GM12872 (cell line): Measurements from ENCODE around the gene BMX.

Experiments used
- TF ChIP-seq, protein P1 (sequence below): IDR thresholded peaks from 3 replicates; pipeline ENCODE4 v1.5.1; 2011; ENCODE audit warnings: low read depth, mild to moderate bottlenecking, low read length, moderate library complexity; ENCODE audit not compliant: insufficient read depth

The BMX gene

DNA sequence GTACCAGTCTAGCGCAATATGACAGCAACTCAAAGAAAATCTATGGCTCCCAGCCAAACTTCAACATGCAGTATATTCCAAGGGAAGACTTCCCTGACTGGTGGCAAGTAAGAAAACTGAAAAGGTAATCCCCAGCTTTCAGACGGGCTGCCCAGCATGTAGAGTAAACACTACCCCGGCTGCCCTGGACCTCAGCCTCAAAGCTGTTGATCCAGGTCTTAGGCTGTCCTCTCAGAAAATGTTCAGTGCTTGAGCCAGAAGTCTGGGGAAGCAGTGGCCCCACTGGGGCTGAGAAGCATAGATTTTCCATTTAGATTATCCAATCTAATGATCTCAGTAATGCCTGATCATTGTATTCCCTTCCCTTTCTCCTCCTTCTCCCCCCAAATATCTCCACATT lies 21.9 kb downstream of the BMX start:
- TF ChIP-seq, protein P1, sequence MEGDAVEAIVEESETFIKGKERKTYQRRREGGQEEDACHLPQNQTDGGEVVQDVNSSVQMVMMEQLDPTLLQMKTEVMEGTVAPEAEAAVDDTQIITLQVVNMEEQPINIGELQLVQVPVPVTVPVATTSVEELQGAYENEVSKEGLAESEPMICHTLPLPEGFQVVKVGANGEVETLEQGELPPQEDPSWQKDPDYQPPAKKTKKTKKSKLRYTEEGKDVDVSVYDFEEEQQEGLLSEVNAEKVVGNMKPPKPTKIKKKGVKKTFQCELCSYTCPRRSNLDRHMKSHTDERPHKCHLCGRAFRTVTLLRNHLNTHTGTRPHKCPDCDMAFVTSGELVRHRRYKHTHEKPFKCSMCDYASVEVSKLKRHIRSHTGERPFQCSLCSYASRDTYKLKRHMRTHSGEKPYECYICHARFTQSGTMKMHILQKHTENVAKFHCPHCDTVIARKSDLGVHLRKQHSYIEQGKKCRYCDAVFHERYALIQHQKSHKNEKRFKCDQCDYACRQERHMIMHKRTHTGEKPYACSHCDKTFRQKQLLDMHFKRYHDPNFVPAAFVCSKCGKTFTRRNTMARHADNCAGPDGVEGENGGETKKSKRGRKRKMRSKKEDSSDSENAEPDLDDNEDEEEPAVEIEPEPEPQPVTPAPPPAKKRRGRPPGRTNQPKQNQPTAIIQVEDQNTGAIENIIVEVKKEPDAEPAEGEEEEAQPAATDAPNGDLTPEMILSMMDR: no peak

DNA sequence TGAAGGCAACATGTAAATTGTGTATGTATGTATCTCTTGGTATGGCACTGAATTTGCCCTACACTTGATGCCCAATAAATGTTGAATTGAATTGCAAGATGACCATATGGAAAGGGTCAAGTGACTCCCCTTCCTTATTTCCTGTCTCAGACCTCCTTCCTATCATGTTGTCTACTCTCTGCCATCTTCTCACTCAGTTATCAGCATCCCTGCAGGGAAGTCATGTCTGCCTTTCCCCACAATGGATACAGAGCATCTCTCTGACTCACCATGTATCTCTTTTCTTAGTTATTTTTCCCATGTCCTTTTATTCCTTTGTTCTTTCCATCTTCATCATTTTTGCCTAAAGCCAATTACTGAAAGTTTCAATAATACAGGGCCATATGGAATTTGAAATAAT lies 22.5 kb downstream of the BMX start:
- TF ChIP-seq, protein P1: no peak

GRCh38 chrX:15524417-15524816 lies 23.8 kb downstream of the BMX start:
- TF ChIP-seq, protein P1: no peak

GRCh38 chrX:15525664-15526416 lies 25.2 kb downstream of the BMX start:
- TF ChIP-seq, protein P1: no peak

DNA sequence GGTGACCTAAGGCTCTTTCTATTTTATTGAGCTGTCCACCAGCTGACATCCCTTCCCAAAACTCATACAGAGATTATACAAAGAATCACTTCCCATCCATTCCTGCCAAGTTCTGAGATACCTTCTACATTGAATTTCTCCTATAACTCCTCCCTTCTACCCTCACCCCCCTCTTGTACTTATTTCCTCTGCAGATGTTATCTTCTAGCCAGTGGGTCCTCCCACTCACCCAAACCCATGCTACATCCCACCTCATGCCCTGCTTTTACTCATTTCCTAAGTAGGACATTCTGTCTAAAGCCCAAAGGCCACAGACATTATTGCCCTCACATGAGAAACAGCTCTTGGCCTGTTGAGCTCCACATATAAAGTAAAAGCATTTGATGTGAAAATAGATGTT lies 28.6 kb downstream of the BMX start:
- TF ChIP-seq, protein P1: no peak

DNA sequence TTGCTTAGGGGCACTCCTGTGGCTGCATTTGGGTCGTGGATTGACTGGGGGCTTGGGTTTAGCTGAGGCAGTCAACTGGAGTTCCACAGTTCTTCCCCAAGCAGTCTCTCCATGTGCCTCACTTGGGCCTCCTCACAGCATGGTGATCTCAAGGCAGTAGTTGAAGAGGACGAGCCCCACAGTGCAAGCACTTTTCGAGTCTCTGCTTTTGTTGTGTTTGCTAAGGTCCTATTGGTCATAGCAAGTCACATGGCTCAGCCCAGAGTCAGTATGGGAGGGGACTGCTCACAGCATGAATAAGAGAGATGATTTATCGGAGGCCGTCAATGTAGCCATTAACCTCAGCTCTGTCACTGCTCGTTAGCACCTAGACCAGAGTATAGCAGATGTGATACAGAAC lies 29.7 kb downstream of the BMX start:
- TF ChIP-seq, protein P1: no peak

DNA sequence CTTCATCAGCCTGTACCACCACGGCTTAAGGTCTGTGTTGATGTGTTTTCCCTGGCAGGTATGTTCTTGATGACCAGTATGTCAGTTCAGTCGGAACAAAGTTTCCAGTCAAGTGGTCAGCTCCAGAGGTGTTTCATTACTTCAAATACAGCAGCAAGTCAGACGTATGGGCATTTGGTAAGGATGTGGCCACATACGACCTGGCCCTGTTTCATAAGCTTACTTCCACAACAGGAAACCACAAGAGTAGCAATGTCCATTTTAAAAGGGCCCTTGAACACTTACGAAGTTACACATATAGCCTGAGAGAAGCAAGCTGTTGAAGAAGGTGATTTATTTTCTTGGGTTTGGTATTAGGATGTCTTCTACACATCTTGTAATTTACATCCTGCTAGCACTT lies 46.1 kb downstream of the BMX start:
- TF ChIP-seq, protein P1: no peak

DNA sequence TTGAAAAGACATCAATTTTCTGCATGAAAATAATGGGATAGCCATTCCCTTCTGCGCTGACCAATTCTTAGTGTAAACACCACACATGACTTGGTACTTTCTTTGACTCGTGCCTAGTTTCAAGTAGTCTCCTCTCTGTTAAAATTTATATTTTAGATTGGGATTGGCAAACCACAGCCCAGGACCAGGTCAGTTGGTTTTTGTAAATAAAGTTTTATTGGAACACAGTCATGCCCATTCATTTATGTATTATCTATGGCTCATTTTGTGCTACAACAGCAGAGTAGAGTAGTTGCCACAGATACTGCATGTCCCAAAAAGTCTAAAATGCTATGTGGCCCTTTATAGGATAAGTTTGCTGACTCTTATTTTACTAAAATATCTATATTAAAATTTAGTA lies 46.7 kb downstream of the BMX start:
- TF ChIP-seq, protein P1: no peak
